ENCODE measurements around the gene VIT.

Gene VIT

GRCh38 chr2:36831185-36831584 lies 134.7 kb downstream of the VIT start:
- DNase-seq (ENCODE audit: low read depth), result no peak
- no peak overlapping the region for H3K4me3 ChIP-seq (ENCODE audit: control insufficient read depth, low read depth, low read length)
- no peak for TF ChIP-seq CTCF (IDR thresholded peaks at IDR 0.05; ENCODE audit: control insufficient read depth, insufficient read depth, low read depth, low read length, missing control alignments)

- H3K4me3 ChIP-seq (ENCODE audit: control insufficient read depth, low read depth, low read length), result no peak overlapping the region
- no peak for TF ChIP-seq CTCF (IDR thresholded peaks at IDR 0.05; ENCODE audit: control insufficient read depth, insufficient read depth, low read depth, low read length, missing control alignments)
- DNase-seq (ENCODE audit: low read depth), result no peak
These were observed 137.7 kb downstream of the VIT start for GRCh38 chr2:36834203-36834602.

- TF ChIP-seq CTCF (IDR thresholded peaks at IDR 0.05; ENCODE audit: control insufficient read depth, insufficient read depth, low read depth, low read length, missing control alignments), result no peak
- H3K4me3 ChIP-seq (ENCODE audit: control insufficient read depth, low read depth, low read length), result no peak overlapping the region
- DNase-seq (ENCODE audit: low read depth), result no peak
These were observed 138.4 kb downstream of the VIT start for GRCh38 chr2:36834731-36835524.

GRCh38 chr2:36839976-36840617 lies 143.6 kb downstream of the VIT start:
- no peak for DNase-seq (ENCODE audit: low read depth)
- TF ChIP-seq CTCF (IDR thresholded peaks at IDR 0.05; ENCODE audit: control insufficient read depth, insufficient read depth, low read depth, low read length, missing control alignments), result no peak
- H3K4me3 ChIP-seq (ENCODE audit: control insufficient read depth, low read depth, low read length), result no peak overlapping the region

- no peak for DNase-seq (ENCODE audit: low read depth)
- H3K4me3 ChIP-seq (ENCODE audit: control insufficient read depth, low read depth, low read length), result no peak overlapping the region
- no peak for TF ChIP-seq CTCF (IDR thresholded peaks at IDR 0.05; ENCODE audit: control insufficient read depth, insufficient read depth, low read depth, low read length, missing control alignments)
These were observed 147.3 kb downstream of the VIT start for GRCh38 chr2:36843838-36844237.

GRCh38 chr2:36849265-36849664 lies 152.8 kb downstream of the VIT start:
- no peak for TF ChIP-seq CTCF (IDR thresholded peaks at IDR 0.05; ENCODE audit: control insufficient read depth, insufficient read depth, low read depth, low read length, missing control alignments)
- no peak for DNase-seq (ENCODE audit: low read depth)
- no peak overlapping the region for H3K4me3 ChIP-seq (ENCODE audit: control insufficient read depth, low read depth, low read length)

All from AG09309 (cell line).